HCT116 (cell line): Measurements from ENCODE around the gene GCK. TPM values are rescaled to one million over a fixed set of nuclear protein-coding genes. Genes with fewer than 3 reads are reported as not detected.

Experiments used
- ATAC-seq: fragments of 200-7000 bp; cut with Tn5 transposase; 2 replicates; pipeline ENCODE4 v1.9.1; 2020; ENCODE audit warnings: mild to moderate bottlenecking, moderate library complexity
- Bru-seq: library from RNA; stranded (reverse); fragments of 400-500 nt; gene quantifications from one replicate; lab custom pipeline; 2021; lab: Mats Ljungman, UMichigan
- BruChase-seq, 2 experiments: library from RNA; stranded (reverse); fragments of 400-500 nt; gene quantifications; one replicate each; lab custom pipeline; 2021; lab: Mats Ljungman, UMichigan
- BruUV-seq: library from RNA; stranded (reverse); fragments of 400-500 nt; replicated peaks from 2 replicates; lab custom pipeline; 2021; lab: Mats Ljungman, UMichigan
- CTCF ChIA-PET: fragments of 300-600 bp; sonication (Branson Sonifier 250); formaldehyde crosslinking; loops from one replicate; lab custom pipeline; 2021; ENCODE audit warnings: antibody characterized with exemption; lab: Charles Lee
- POLR2A ChIA-PET: fragments of 300-600, 350-600 bp; sonication (Branson Sonifier 250); formaldehyde crosslinking; loops from one replicate; lab custom pipeline; 2021; ENCODE audit warnings: antibody characterized with exemption; lab: Charles Lee
- RAD21 ChIA-PET, 2 experiments: fragments of 300-600 bp; sonication (Branson Sonifier 250); formaldehyde crosslinking; loops; one replicate each; lab custom pipeline; 2023; ENCODE audit warnings: low total read pairs in 2 of 2; ENCODE audit not compliant: uncharacterized antibody in 2 of 2, unreplicated experiment in 2 of 2, low non-redundant PET in 1 of 2; lab: Charles Lee
- DNase-seq: peaks from one replicate; pipeline ENCODE4 v3.0.0-alpha.2; 2010; ENCODE audit warnings: low read depth, low spot score
- H2AFZ ChIP-seq: fragments of 200-600 bp; shearing (Covaris generic), sonication (generic); 2 replicates; pipeline ENCODE4 v1.6.1; 2017; ENCODE audit warnings: low read depth, mixed run types, mixed read lengths, antibody characterized with exemption, low read length; ENCODE audit not compliant: poor library complexity, severe bottlenecking
- H3K27ac ChIP-seq: 2 replicates; pipeline ENCODE4 v1.5.1; 2012; ENCODE audit warnings: low read depth, low read length
- H3K27me3 ChIP-seq: fragments of 200-600 bp; sonication (generic); 2 replicates; pipeline ENCODE4 v1.6.1; 2016; ENCODE audit warnings: mixed run types, low read length, mixed read lengths; ENCODE audit not compliant: insufficient read depth
- H3K36me3 ChIP-seq, 2 experiments: fragments of 200-500 bp in 1 of 2; fragments of 200-600 bp in 1 of 2; sonication (Bioruptor generic) in 1 of 2; sonication (generic) in 1 of 2; 2 replicates each; pipeline versions ENCODE4 v1.5.1 to v1.6.1; 2014 to 2016; ENCODE audit warnings: low read length in 2 of 2, inconsistent platforms in 1 of 2, mixed read lengths in 1 of 2, mixed run types in 1 of 2; ENCODE audit not compliant: insufficient read depth in 2 of 2, control insufficient read depth in 1 of 2
- H3K4me1 ChIP-seq, 2 experiments: fragments of 200-600 bp in 1 of 2; sonication (generic) in 1 of 2; 2 replicates each; pipeline versions ENCODE4 v1.5.1 to v1.6.1; 2012 to 2017; ENCODE audit warnings: low read length in 2 of 2, inconsistent platforms in 1 of 2, mild to moderate bottlenecking in 1 of 2, mixed read lengths in 1 of 2, mixed run types in 1 of 2, moderate library complexity in 1 of 2; ENCODE audit not compliant: insufficient read depth in 2 of 2, control insufficient read depth in 1 of 2
- H3K4me2 ChIP-seq: fragments of 200-600 bp; sonication (generic); 2 replicates; pipeline ENCODE4 v1.6.1; 2017; ENCODE audit warnings: mixed run types, low read length, mixed read lengths
- H3K4me3 ChIP-seq, 2 experiments: fragments of 200-600 bp in 1 of 2; sonication (generic) in 1 of 2; replicated peaks in 1 of 2; 2 replicates each; pipeline ENCODE4 v1.5.1; 2011 to 2016; ENCODE audit warnings: low read length in 2 of 2, control low read depth in 1 of 2, low read depth in 1 of 2, mild to moderate bottlenecking in 1 of 2, mixed read lengths in 1 of 2, mixed run types in 1 of 2
- H3K79me2 ChIP-seq: fragments of 200-600 bp; sonication (generic); 2 replicates; pipeline ENCODE4 v1.6.1; 2017; ENCODE audit warnings: mild to moderate bottlenecking, mixed run types, low read length, moderate library complexity, mixed read lengths; ENCODE audit not compliant: insufficient read depth
- H3K9ac ChIP-seq: fragments of 200-600 bp; sonication (generic); 2 replicates; pipeline ENCODE4 v1.6.1; 2016; ENCODE audit warnings: low read length, mixed read lengths
- H3K9me2 ChIP-seq: fragments of 200-600 bp; sonication (generic), shearing (Covaris generic); 2 replicates; pipeline ENCODE4 v1.6.1; 2017; ENCODE audit warnings: mixed run types, mild to moderate bottlenecking, moderate library complexity; ENCODE audit not compliant: insufficient read depth
- H3K9me3 ChIP-seq, 2 experiments: fragments of 200-500 bp in 1 of 2; fragments of 200-600 bp in 1 of 2; sonication (Bioruptor generic) in 1 of 2; sonication (generic) in 1 of 2; 2 replicates each; pipeline ENCODE4 v1.6.1; 2014 to 2017; ENCODE audit warnings: low read length in 2 of 2, mixed read lengths in 2 of 2, inconsistent platforms in 1 of 2, low read depth in 1 of 2, mild to moderate bottlenecking in 1 of 2, mixed run types in 1 of 2, moderate library complexity in 1 of 2; ENCODE audit not compliant: control insufficient read depth in 1 of 2, insufficient read depth in 1 of 2
- H4K20me1 ChIP-seq: fragments of 200-600 bp; sonication (generic), shearing (Covaris generic); 2 replicates; pipeline ENCODE4 v1.6.1; 2017; ENCODE audit warnings: mixed run types, mild to moderate bottlenecking, moderate library complexity; ENCODE audit not compliant: insufficient read depth
- CBX3 ChIP-seq: IDR thresholded peaks from 2 replicates; pipeline ENCODE4 v1.6.1; 2012; ENCODE audit warnings: low read depth
- CEBPB ChIP-seq: IDR thresholded peaks from 2 replicates; pipeline ENCODE4 v1.6.1; 2012; ENCODE audit warnings: low read depth
- EZH2 ChIP-seq: fragments of 200-600 bp; sonication (generic); IDR thresholded peaks from 2 replicates; pipeline ENCODE4 v1.6.1; 2017; ENCODE audit warnings: antibody characterized with exemption, mixed run types
- FOSL1 ChIP-seq: IDR thresholded peaks from 2 replicates; pipeline ENCODE4 v1.6.1; 2012; ENCODE audit warnings: low read depth
- JUND ChIP-seq: IDR thresholded peaks from 2 replicates; pipeline ENCODE4 v1.6.1; 2012
- POLR2A ChIP-seq: IDR thresholded peaks from 2 replicates; pipeline ENCODE4 v1.7.0; 2011; ENCODE audit warnings: borderline replicate concordance; ENCODE audit not compliant: insufficient read depth, insufficient read length; ENCODE audit errors: extremely low read depth
- SRF ChIP-seq: IDR thresholded peaks from 2 replicates; pipeline ENCODE4 v1.6.1; 2012; ENCODE audit warnings: low read depth
- TCF7L2 ChIP-seq: IDR thresholded peaks from 2 replicates; pipeline ENCODE4 v1.7.0; 2011; ENCODE audit warnings: borderline replicate concordance, inconsistent platforms; ENCODE audit not compliant: insufficient read depth, insufficient read length; ENCODE audit errors: extremely low read depth
- ZNF274 ChIP-seq: fragments of 200-500 bp; sonication (Bioruptor generic); IDR thresholded peaks from 2 replicates; pipeline ENCODE4 v1.6.1; 2014; ENCODE audit warnings: mild to moderate bottlenecking, low read depth, low read length, inconsistent platforms
- intact Hi-C: fragments of 100-400 bp; cut with micrococcal nuclease; formaldehyde crosslinking; loops from 2 replicates; pipeline ENCODE4 v1.10.0; 2022
- long read RNA-seq: library from polyadenylated mRNA; unstranded; transcript quantifications from one replicate; pipeline ENCODE4 v2.0.0, GENCODE V29; 2021; ENCODE audit not compliant: unreplicated experiment
- polyA plus RNA-seq: library from polyadenylated mRNA; unstranded; fragments of >200 nt; gene quantifications from 2 replicates; pipeline ENCODE4 v1.2.1, GENCODE V29; 2012; ENCODE audit warnings: missing spikeins
- total RNA-seq: library from RNA; stranded (reverse); gene quantifications from one replicate; pipeline ENCODE4 v1.2.1, GENCODE V29; 2021; ENCODE audit not compliant: unreplicated experiment
- TF ChIP-seq, protein P1 (sequence below), 3 experiments: fragments of 200-600 bp in 1 of 3; sonication (generic) in 1 of 3; IDR thresholded peaks in 2 of 3; conservative IDR thresholded peaks in 1 of 3; 2 replicates each; pipeline ENCODE4 v1.5.1; 2012 to 2017; ENCODE audit warnings: low read depth in 2 of 3, low read length in 2 of 3, antibody characterized with exemption in 1 of 3, borderline replicate concordance in 1 of 3, control low read depth in 1 of 3, mild to moderate bottlenecking in 1 of 3, mixed read lengths in 1 of 3, mixed run types in 1 of 3, moderate library complexity in 1 of 3; ENCODE audit not compliant: insufficient read depth in 1 of 3

The GCK gene
- total RNA-seq, result 0.34 TPM
- polyA plus RNA-seq, result 0.29 and 0.83 TPM in 2 replicates
- not detected for Bru-seq, nascent RNA
- percentile 4 among the genes with signal in this experiment for BruChase-seq, experiment 1, labeled RNA remaining after a 6-hour chase
- BruChase-seq, experiment 2, labeled RNA remaining after a 2-hour chase, result not detected
- long read RNA-seq, result 0 reads

- RAD21 ChIA-PET, result no interaction called here
- Histone ChIP-seq H3K4me3 (no peak within 1 kb of the TSS), H2AFZ (no peak within 1 kb of the TSS), H3K4me2 (no peak within 1 kb of the TSS), H3K4me1 (peaks cover 7 to 20% of the 10 kb centered on the region in 2 experiments), H4K20me1 (no peaks in the 10 kb centered on the region), H3K79me2 (no peaks in the 10 kb centered on the region), H3K27ac (no peak within 1 kb of the TSS), H3K9me3 (no peaks in the 10 kb centered on the region), H3K9me2 (no peaks in the 10 kb centered on the region), H3K27me3 (no peaks in the 10 kb centered on the region), H3K36me3 (no peaks in the 10 kb centered on the region), H3K9ac (no peak within 1 kb of the TSS)
- no TSS peak for BruUV-seq
- no peak for TF ChIP-seq FOSL1
- no peak for TF ChIP-seq SRF
- TF ChIP-seq EZH2, result no peak
- TF ChIP-seq JUND, result no peak
- no peak for TF ChIP-seq POLR2A
- TF ChIP-seq CEBPB, result no peak
- no peak for TF ChIP-seq CBX3
- TF ChIP-seq TCF7L2, result no peak
- no peak for TF ChIP-seq ZNF274
- TF ChIP-seq, protein P1, sequence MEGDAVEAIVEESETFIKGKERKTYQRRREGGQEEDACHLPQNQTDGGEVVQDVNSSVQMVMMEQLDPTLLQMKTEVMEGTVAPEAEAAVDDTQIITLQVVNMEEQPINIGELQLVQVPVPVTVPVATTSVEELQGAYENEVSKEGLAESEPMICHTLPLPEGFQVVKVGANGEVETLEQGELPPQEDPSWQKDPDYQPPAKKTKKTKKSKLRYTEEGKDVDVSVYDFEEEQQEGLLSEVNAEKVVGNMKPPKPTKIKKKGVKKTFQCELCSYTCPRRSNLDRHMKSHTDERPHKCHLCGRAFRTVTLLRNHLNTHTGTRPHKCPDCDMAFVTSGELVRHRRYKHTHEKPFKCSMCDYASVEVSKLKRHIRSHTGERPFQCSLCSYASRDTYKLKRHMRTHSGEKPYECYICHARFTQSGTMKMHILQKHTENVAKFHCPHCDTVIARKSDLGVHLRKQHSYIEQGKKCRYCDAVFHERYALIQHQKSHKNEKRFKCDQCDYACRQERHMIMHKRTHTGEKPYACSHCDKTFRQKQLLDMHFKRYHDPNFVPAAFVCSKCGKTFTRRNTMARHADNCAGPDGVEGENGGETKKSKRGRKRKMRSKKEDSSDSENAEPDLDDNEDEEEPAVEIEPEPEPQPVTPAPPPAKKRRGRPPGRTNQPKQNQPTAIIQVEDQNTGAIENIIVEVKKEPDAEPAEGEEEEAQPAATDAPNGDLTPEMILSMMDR (IDR thresholded peaks at IDR 0.05 in 2 of 3, conservative IDR thresholded peaks at IDR 0.05 in 1 of 3; ENCODE audit: borderline replicate concordance in 1 of 3, insufficient read depth in 1 of 3, low read depth in 2 of 3, low read length in 2 of 3), result no peak
- intact Hi-C loops, result no loop called here
- CTCF ChIA-PET, result no interaction called here
- DNase-seq (no peak), ATAC-seq (no peak)
- POLR2A ChIA-PET, result no interaction called here
Observed at GRCh38 chr7:44189286-44189992, at the start of gene GCK. Gene GCK (minus strand): TSS chr7:44189439. CDS start chr7:44188953, 486 bp downstream.
